Stimulated activated CD4-positive, alpha-beta T cell treated with anti-CD3 and anti-CD28 coated beads, Interleukin-1b, Interleukin-23, amount 100 ng/mL, for 1 hour (primary cell): ENCODE measurements around the gene RAP1A.

Experiments used
- DNase-seq, 2 donors: peaks; one replicate each; pipeline ENCODE4 v3.0.0-alpha.2; 2020; ENCODE audit warnings: low read depth in 2 of 2

RAP1A gene

DNA sequence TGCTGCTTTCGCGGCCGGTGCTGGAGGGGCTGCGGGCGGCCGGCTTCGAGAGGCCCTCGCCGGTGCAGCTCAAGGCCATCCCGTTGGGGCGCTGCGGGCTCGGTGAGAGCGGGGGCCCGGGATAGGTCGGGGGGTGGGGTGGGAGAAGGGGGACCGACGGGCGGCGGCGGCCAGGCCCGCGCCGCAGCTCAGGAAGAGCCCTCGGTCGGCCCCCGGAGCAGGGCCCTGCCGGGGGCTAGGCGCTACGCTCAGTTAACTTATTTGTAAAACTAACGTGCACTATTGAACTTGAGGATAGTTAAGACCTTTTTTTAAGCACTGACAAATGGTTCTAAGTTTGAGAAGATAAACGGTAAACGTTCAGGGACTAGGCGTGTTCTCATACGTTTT, 136.5 kb downstream of the RAP1A start:
- DNase-seq = no peak

DNA sequence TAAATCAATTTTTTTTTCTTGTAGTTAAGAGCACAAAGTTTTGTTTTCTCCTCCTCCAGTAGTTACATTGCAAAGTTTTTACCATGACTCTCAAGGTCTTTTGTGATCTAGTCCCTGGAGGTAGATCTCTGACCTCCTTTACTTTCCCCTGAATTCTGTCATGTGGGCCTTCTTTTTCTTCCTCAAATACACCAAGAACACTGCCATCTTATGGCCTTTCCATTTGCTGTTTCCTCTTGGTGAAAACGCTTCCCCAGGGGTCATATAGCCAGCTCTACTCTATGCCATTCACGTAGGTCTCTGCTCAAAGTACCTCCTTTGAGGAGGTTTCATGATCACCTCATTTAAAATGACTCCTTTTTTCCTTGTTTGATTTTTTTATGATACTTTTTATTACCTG, 138.8 kb downstream of the RAP1A start:
- DNase-seq = no peak

DNA sequence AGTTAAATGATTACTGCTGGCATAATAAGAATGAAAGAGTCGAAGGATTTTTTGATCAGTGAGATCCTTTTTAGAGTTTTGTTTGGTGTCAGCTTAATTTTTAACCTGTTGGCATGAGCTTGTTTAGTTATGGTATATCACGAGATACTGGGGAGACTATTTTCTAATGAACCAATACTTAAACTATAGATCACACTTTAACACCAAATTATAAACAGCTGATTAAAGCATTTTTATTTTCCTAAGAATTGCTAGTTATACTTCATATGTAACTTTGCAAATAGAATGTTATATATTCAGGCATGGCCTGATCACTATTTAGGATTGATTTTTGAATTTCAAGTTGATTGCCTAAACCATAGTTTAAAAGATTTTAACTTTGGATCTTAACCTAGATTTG, 142.1 kb downstream of the RAP1A start:
- no peak for DNase-seq

DNA sequence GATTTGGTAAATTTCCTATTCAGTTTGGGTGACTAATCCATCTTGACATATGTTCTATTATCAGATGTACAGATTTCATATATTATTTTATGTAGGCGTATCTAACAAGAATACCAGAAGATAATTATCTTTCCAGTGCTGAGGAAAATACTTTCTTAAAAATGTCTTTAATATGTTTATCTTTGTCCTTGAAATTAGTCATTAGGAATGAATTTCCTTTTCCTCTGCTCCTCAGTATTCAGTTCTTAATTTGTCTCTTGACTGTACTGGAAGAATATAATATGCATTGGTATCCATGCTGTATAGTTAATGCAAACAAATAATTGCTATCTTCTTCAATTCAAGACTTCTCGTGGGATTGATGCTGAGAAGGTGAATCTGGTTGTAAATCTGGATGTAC, 142.7 kb downstream of the RAP1A start:
- DNase-seq = no peak
